CD4-positive, alpha-beta T cell treated with Interleukin-15 for 1 hour (primary cell): Measurements from ENCODE around the gene RAB23.

Experiments
- DNase-seq: peaks from one replicate; pipeline ENCODE4 v3.0.0-alpha.2; 2020

Gene RAB23

DNA sequence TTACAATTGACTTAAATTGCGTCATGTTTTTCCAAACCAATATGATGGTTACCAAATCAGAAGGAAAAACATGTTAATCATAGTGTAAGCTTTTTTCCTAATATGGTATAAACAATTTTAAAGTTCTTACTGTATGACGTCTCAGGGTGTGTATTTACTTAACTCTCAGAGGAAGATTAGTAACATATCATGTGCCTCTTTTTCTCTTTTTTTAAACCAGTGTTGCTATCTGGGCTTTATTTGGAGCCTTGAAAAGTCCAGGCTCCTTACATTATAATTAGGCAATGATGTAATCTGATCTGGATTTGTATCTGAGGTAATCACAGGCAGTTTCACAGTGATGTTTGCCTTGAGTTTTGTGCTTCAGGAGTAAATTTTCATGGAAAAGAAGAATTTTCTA is 20.4 kb upstream of the RAB23 start:
- DNase-seq, result no peak

DNA sequence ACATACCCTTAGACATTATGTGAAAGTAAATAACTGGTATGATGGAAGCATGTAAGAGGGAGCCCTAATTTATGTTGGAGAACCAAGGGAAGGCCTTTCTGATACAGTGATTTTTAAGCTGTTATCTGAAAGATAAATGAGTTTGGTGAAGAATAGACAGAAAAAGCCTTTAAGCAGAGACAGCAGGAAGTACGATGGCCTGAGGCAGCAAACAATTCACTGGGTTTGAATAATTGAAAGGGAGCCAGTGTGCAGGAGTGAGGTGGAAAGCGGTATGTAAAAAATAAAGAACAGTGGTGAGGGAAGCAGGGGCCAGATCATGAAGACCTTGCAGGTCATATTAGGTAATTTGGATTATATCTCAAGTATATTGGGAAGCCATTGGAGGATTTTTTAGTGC is 4.1 kb upstream of the RAB23 start:
- DNase-seq, result no peak

DNA sequence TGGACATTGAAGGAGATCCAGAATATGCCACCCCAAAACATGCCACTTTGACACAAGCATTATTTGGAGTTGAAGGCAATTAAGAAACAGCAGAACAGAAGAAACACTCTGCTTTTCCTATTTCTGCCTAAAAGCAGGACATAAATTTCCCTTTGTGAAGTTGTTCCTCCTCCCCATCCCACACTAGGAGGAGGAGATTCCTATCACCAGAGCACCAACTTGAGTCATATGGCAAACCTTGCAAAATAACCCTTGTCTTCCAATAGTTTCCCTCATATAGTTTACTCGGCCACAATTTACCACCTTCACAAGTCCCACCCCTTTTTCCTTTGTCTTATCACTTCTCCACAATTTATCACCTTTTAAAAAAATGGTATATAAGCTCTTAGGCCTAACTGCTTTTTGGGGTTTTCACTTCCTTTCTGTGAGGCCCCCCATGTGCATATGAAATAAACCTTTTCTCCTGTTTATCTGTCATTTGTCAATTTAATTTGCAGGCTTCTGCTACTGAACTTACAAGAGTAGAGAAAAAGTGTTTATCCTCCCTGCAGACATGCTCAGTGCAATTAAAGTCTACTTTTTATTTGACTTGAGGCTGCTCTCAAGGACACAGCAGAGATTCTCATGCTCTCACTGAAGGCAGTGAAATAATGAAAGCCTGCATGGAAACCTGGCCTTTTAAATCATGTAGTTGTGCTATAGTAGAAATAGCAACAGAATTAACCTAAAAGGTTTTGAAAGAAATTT is 2.8 kb upstream of the RAB23 start:
- DNase-seq, result no peak

DNA sequence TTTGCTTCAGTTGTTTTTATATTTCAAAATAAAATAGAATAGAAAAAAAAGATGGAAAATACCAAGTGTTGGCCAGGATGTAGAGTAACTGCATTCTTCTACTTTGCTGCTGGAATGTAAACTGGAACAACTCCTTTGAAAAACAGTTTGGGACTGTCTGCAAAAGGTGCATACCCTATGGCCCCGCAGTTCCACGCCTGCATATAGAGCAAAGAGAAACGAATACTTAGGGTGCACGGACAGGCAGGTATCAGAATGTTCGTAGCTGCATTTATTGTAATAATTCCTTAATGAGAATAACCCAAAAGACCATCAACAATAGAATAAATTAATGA is 603 bp upstream of the RAB23 start:
- no peak for DNase-seq

GRCh38 chr6:57221191-57221935 is 744 bp downstream of the RAB23 start:
- DNase-seq, result peak; percentile 17

- no peak for DNase-seq
These were observed 1.9 kb downstream of the RAB23 start for GRCh38 chr6:57220083-57220703.

DNA sequence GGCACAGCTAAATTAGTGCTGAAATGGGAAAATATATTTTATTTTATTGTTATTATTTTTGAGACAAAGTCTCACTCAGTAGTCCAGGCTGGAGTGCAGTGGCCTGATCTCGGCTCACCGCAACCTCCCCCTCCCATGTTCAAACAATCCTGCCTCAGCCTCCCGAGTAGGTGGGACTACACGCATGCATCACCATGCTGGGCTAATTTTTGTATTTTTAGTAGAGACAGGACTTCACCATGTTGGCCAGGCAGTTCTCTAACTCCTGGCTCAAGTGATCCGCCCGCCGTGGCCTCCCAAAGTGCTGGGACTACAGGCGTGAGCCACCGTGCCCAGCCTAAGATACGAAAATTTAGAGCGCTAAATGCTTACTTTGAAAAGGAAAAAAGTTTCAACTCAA is 4.8 kb downstream of the RAB23 start:
- DNase-seq, result no peak

DNA sequence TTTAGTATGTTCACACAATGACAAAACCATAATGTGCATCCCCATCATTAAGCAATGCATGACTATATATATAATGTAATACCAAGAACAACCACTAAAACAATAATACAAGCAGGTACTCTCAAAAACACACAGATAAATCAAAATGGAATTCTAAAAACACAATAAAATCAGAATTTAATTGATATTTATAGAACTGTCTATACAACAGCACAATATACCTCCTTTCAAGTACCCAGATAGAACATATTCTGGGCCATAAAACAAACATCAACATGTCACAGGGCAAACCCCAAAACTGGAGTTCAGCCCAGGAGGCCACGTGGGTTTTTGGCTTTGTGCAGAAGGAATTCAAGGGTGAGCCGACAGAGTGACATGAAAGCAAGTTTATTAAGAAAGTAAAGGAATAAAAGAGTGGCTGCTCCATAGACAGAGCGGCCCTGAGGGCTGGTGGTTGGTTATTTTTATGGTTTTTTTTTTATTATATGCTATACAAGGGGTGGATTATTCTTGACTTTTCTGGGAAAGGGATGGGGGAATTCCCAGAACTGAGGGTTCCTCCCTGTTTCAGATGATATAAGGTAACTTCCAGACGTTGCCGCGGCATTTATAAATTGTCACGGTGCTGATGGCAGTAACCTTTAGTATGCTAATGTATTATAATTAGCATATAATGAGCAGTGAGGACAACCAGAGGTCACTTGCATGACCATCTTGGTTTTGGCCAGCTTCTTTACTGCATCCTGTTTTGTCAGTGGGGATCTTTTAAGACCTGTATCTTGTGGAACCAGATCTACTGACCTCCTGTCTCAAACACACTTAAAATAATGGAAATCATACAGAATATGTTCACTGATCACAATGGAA is 5.6 kb downstream of the RAB23 start:
- no peak for DNase-seq

DNA sequence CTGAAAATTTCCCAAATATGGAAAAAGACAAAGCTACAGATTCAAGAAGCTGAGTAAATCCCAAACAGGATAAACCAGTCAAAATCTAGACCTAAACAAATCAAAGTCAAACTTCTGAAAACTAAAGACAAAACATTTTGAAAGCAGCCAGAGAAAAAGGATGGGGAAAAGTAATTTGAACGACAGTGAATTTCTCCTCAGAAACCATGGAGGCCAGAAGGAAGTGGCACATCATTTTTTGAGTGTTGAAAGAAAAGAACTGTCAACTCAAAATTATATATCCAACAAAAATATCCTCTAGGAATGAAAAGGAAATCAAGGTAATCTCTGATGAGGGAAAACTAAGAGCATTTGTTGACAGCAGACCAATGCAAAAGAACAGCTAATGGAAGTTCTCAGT is 6.8 kb downstream of the RAB23 start:
- DNase-seq, result no peak

DNA sequence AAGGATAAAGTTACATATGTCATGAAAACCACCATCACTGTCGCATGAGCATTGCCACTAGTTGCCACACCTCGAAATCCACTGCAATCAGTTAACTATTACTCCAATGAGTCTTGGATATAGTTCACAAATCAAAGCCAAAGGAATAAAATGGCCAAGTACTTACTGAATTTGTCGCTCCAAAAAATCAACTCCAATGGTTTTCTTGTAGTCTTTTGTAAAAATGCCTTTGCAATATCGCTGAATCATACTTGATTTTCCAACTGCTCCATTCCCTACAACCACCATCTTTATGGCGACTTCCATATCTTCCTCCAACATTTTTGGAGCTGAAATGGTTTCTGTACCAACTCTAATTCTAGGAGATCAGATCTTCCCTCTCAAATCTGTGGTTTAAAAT is 12.0 kb downstream of the RAB23 start:
- DNase-seq, result no peak

DNA sequence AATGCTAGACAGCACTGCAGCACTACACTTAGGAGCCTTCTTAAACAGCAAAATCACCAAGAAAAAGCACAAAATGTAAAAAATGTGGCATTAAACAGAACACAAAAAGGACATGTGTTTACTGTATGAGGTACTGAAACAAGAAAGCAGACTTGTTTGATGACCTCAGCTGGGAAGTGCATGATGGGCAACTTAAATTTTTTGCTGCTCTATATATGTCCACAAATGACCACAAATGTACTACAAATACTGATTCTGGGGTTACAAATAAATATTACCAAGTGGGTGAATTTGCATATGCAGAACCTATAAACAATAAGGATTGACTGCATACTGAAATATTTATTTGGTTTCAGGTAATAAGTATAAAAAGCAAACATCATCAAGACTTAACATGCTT is 13.1 kb downstream of the RAB23 start:
- no peak for DNase-seq

GRCh38 chr6:57207872-57208271 is 14.2 kb downstream of the RAB23 start:
- no peak for DNase-seq

- DNase-seq, result no peak
These were observed 15.0 kb downstream of the RAB23 start for GRCh38 chr6:57207141-57207540.

GRCh38 chr6:57205550-57206328 is 16.4 kb downstream of the RAB23 start:
- no peak for DNase-seq

DNA sequence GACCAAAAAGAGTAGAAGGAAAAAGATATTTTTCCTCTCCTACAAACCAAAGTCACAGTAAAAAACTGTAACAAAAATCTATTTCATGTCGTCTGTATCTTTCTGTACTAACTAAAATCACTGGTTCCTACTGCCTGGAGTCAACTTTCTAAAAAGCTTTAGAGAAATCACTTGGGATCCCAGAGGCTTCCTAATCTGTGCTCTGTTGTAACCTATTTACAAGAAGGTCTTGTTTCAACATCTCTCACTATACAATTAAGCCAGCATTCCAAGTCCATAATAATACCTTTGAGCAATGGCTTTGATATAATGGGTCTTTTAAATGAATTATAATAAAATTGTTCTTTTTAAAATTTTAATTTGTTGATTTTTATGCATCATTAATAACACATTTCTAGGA is 20.4 kb downstream of the RAB23 start:
- DNase-seq, result no peak

GRCh38 chr6:57198926-57199636 is 23.0 kb downstream of the RAB23 start:
- no peak for DNase-seq

DNA sequence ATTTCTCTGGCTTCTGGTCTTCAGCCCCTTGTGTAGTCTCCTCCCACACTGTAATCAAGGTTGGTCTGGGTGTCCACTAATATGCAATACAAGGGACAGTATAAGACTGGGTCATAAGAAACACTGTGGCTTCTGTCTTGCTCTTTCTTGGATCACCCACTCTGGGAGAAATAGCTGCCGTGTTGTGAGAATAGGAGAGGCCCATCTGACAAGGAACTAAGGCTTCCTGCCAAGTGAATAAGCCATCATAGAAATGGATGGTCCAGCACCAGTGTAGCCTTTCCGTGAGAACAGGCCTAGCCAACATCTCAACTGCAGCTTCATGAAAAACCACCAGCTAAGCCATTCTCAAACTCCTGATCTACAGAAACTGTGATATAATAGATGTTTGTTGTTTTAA is 26.6 kb downstream of the RAB23 start:
- DNase-seq, result no peak

- DNase-seq, result no peak
These were observed 28.9 kb downstream of the RAB23 start for GRCh38 chr6:57193177-57193576.

GRCh38 chr6:57190140-57190539 is 32.0 kb downstream of the RAB23 start:
- DNase-seq, result no peak

DNA sequence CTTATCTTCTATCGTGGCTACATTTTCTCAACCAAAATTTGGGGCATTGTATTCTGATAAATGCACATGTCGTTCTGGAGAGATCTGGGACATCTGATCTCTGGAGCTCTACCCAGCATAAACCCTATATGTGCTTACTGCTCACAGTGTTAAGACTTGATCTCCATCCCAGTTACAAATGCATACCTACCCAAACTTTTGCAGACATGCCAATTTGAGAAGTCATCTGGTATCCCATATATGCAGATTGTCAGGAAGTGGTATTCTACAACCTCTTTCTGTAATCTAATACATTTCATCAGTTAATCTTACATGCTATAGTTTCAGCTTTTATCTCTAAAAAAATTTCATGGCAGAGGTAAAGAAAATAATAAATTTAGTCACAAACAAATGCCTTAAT is 38.8 kb downstream of the RAB23 start:
- DNase-seq, result no peak

DNA sequence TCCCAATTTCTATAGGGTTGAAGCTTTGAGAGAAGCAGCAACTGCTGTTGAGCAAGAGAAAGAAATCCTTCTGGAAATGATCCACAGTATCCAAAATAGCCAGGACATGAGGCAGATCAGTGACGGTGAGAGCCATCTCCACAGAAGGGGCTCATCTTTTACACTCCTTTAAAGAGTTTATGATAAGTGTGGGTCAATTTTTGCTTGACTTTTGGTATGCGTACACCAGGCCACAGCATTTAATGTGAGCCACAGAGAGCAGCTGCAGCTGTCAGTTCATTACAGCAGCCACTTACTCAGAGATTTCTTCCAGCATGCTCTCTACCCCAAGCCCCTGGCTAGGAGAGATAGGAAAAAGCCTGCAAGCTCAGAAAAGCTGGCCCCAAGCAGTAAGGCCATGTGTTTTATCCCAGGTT is 40.1 kb downstream of the RAB23 start:
- DNase-seq, result no peak

- no peak for DNase-seq
These were observed 41.5 kb downstream of the RAB23 start for GRCh38 chr6:57180596-57180995.
